Measurements from ENCODE around the gene CDC42EP2. TPM values are rescaled to one million over a fixed set of nuclear protein-coding genes. Genes with fewer than 3 reads are reported as not detected.

CDC42EP2 gene
- total RNA-seq, 1 experiment from 2014 or later = 11.9 TPM

- Histone ChIP-seq H3K23me2 (ENCODE audit: insufficient read length, low read depth, low read length, poor library complexity, severe bottlenecking) (no peaks in the 10 kb centered on the region), H3K23ac (ENCODE audit: insufficient read length, low read depth, low read length) (no peak overlapping the region), H2AK5ac (ENCODE audit: insufficient read length, low read length) (no peak overlapping the region), H3K4me2 (ENCODE audit: insufficient read depth, insufficient read length, low read length) (no peak overlapping the region), H3T11ph (ENCODE audit: low read length) (no peak overlapping the region), H3K79me2 (ENCODE audit: insufficient read depth, low read length) (no peaks in the 10 kb centered on the region), H3K27ac (ENCODE audit: insufficient read length, low read depth, low read length) (no peak overlapping the region), H2BK120ac (ENCODE audit: low read depth, low read length, poor library complexity, severe bottlenecking) (no peak overlapping the region), H2BK12ac (ENCODE audit: insufficient read length, low read depth, low read length) (no peak overlapping the region), H3K56ac (ENCODE audit: insufficient read length, low read depth, low read length) (no peak overlapping the region), H3K9me3 (ENCODE audit: control insufficient read depth, low read depth, low read length) (no peaks in the 10 kb centered on the region), H3K4ac (ENCODE audit: low read depth, low read length) (no peak overlapping the region), H2BK15ac (ENCODE audit: low read depth, low read length) (no peak overlapping the region), H4K20me1 (ENCODE audit: control insufficient read depth, insufficient read depth, insufficient read length) (no peaks in the 10 kb centered on the region), H3K79me1 (ENCODE audit: insufficient read depth, low read depth, low read length, poor library complexity, severe bottlenecking) (no peaks in the 10 kb centered on the region), H2BK5ac (ENCODE audit: insufficient read length, low read length) (no peak overlapping the region), H4K8ac (replicated peaks; ENCODE audit: insufficient read length, low read depth, low read length) (no peak overlapping the region), H2BK20ac (ENCODE audit: low read depth, low read length, poor library complexity, severe bottlenecking) (no peak overlapping the region), H3K27me3 (ENCODE audit: insufficient read depth, low read length) (no peaks in the 10 kb centered on the region), H2AFZ (ENCODE audit: low read length) (no peak overlapping the region), H4K5ac (ENCODE audit: insufficient read length, low read depth, low read length) (no peak overlapping the region), H4K91ac (ENCODE audit: insufficient read length, low read depth, low read length) (no peak overlapping the region), H3K4me1 (ENCODE audit: insufficient read depth, low read length) (no peaks in the 10 kb centered on the region; the same call in 1 of the 2 replicates), H3K14ac (ENCODE audit: insufficient read depth, low read length) (no peak overlapping the region), H3K9ac (ENCODE audit: extremely low read depth, insufficient read length, low read length) (no peak overlapping the region), H3K18ac (ENCODE audit: insufficient read length, low read depth, low read length) (no peak overlapping the region)
- peaks cover 0 to 9% of the 10 kb centered on the region in 2 experiments; a peak in 1 of 4 replicates for H3K4me1 Mint-ChIP-seq
- H3K4me3 Mint-ChIP-seq = no peak overlapping the region
- H3K36me3 Mint-ChIP-seq (ENCODE audit: insufficient read depth in 1 of 3, low read depth in 3 of 3) = peaks cover 34 to 95% (median 78%) of the 10 kb centered on the region in 3 experiments
- no peaks in the 10 kb centered on the region for H3K9me3 Mint-ChIP-seq
- TF ChIP-seq, protein P1, sequence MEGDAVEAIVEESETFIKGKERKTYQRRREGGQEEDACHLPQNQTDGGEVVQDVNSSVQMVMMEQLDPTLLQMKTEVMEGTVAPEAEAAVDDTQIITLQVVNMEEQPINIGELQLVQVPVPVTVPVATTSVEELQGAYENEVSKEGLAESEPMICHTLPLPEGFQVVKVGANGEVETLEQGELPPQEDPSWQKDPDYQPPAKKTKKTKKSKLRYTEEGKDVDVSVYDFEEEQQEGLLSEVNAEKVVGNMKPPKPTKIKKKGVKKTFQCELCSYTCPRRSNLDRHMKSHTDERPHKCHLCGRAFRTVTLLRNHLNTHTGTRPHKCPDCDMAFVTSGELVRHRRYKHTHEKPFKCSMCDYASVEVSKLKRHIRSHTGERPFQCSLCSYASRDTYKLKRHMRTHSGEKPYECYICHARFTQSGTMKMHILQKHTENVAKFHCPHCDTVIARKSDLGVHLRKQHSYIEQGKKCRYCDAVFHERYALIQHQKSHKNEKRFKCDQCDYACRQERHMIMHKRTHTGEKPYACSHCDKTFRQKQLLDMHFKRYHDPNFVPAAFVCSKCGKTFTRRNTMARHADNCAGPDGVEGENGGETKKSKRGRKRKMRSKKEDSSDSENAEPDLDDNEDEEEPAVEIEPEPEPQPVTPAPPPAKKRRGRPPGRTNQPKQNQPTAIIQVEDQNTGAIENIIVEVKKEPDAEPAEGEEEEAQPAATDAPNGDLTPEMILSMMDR (conservative IDR thresholded peaks at IDR 0.05) = no peak
- 0 out of 7 replicates have a peak overlapping the region, but pooled peaks of 2 of the 3 experiments have one; percentile 9 to 19 for H3K27ac Mint-ChIP-seq
- no peak for DNase-seq
- no CpG with 5 or more reads among the region's 10 CpGs for WGBS (ENCODE audit: extremely low coverage, insufficient read length, low lambda C conversion rate)
- H3K27me3 Mint-ChIP-seq (ENCODE audit: low read depth) = no peaks in the 10 kb centered on the region
Measured at GRCh38 chr11:65293909-65294381, 20.7 kb upstream of the CDC42EP2 start.

Measured in H9 (cell line).